ENCODE data around the gene KIR2DL3. TPM values are rescaled to one million over a fixed set of nuclear protein-coding genes. Genes with fewer than 3 reads are reported as not detected.
"Not testable (repeated sequence)": the region's sequence is repeated elsewhere in the genome, so short reads cannot be mapped to it uniquely, and the experiment has no call there.

KIR2DL3 gene
- total RNA-seq = 0.12 TPM in 1 of 2 replicates, not detected in the other

DNA sequence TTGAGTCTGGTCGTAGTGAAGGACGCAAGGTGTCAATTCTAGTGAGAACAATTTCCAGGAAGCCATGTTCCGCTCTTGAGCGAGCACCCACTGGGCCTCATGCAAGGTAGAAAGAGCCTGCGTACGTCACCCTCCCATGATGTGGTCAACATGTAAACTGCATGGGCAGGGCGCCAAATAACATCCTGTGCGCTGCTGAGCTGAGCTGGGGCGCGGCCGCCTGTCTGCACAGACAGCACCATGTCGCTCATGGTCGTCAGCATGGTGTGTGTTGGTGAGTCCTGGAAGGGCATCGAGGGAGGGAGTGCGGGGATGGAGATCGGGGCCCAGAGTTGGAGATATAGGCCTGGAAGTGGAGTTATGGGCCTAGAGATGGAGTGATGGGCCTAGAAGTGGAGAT, at the start of gene KIR2DL3:
Gene KIR2DL3 (plus strand): TSS at position 208 of the 400 bp plus-strand sequence. CDS start 33 bp downstream, at position 241.
- H3K27me3 Mint-ChIP-seq; DNase-seq; H3K4me3 Mint-ChIP-seq; intact Hi-C loops (cut with micrococcal nuclease); H3K36me3 Mint-ChIP-seq (ENCODE audit: low read depth); H3K9me3 Mint-ChIP-seq; H3K4me1 Mint-ChIP-seq; H3K27ac Mint-ChIP-seq: not testable (repeated sequence)

DNA sequence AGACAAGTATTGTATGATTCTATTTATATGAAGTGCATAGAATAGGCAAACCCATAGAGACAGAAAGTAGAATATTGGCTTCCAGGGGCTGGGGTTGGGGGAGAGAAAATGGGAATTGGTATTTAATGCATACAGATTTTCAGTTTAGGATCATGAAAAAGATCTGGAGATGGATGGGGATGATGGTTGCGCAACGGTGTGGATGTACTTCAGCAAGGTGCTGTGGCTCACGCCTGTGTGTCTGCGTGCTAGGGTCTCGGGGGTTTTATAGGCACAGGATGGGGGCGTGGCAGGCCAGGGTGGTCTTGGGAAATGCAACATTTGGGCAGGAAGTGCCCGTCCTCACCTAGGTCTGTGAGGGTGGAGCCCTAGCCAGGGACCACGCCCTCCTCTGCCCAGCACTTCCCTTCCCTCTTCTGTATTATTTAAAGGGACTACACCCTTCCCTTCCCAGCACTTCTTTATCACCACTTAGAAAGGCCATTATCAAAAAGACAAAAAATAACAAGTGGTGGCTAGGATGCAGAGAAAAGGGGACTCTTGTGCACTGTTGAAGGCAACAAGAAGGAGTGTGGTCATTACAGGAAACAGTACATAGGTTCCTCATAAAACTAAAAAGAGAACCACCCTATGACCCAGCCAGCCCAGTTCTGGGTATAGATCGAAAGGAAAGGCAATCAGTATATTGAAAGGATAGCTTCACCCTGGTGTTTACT, 46.6 kb upstream of the KIR2DL3 start:
- no peaks in the 10 kb centered on the region for H3K4me1 Mint-ChIP-seq
- H3K27me3 Mint-ChIP-seq = peaks cover 2% of the 10 kb centered on the region
- no peaks in the 10 kb centered on the region for H3K36me3 Mint-ChIP-seq (ENCODE audit: low read depth)
- DNase-seq = no peak
- intact Hi-C loops (cut with micrococcal nuclease) = no loop called here
- H3K27ac Mint-ChIP-seq = no peak overlapping the region
- no peaks in the 10 kb centered on the region for H3K9me3 Mint-ChIP-seq
- H3K4me3 Mint-ChIP-seq = no peak overlapping the region

DNA sequence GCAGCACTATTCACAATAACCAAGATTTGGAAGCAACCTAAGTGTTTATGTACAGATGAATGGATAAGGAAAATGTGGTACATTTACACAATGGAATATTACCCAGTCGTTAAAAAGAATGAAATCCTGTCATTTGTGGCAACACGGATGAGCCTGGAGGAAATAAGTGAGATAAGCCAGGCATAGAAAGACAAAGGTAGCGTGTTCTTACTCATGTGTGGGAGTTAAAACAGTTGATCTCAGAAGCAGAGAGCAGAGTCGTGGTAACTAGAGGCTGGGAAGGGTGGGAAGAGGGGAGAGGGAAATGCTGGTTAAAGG, 46.1 kb upstream of the KIR2DL3 start:
- no peaks in the 10 kb centered on the region for H3K9me3 Mint-ChIP-seq
- H3K36me3 Mint-ChIP-seq (ENCODE audit: low read depth) = no peaks in the 10 kb centered on the region
- H3K4me3 Mint-ChIP-seq = no peak overlapping the region
- intact Hi-C loops (cut with micrococcal nuclease) = no loop called here
- no peak overlapping the region for H3K27ac Mint-ChIP-seq
- peaks cover 2% of the 10 kb centered on the region for H3K27me3 Mint-ChIP-seq
- H3K4me1 Mint-ChIP-seq = no peaks in the 10 kb centered on the region
- DNase-seq = no peak

DNA sequence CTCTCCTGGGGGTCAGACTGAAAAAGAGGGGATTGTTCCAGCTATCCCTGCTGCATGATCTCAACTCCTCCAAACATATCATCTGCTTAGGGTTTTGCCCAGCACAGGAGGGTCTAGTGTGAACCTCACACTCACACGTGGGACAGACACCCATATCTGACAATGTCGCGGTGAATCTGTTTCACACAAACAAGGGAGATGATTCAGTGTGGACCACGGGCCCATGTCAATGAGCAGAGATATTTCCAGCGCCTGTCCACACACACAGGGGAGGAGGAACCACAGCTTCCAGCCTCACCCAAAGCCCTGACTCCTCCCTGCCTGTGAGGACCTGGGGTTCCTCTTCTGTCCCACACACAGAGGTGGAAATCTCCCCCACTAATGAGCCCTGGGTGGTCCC, 43.7 kb upstream of the KIR2DL3 start:
- H3K4me3 Mint-ChIP-seq = no peak overlapping the region
- H3K36me3 Mint-ChIP-seq (ENCODE audit: low read depth) = no peaks in the 10 kb centered on the region
- no peak overlapping the region for H3K27ac Mint-ChIP-seq
- no peaks in the 10 kb centered on the region for H3K9me3 Mint-ChIP-seq
- intact Hi-C loops (cut with micrococcal nuclease) = no loop called here
- peaks cover 2% of the 10 kb centered on the region for H3K27me3 Mint-ChIP-seq
- H3K4me1 Mint-ChIP-seq = no peaks in the 10 kb centered on the region
- DNase-seq = no peak

DNA sequence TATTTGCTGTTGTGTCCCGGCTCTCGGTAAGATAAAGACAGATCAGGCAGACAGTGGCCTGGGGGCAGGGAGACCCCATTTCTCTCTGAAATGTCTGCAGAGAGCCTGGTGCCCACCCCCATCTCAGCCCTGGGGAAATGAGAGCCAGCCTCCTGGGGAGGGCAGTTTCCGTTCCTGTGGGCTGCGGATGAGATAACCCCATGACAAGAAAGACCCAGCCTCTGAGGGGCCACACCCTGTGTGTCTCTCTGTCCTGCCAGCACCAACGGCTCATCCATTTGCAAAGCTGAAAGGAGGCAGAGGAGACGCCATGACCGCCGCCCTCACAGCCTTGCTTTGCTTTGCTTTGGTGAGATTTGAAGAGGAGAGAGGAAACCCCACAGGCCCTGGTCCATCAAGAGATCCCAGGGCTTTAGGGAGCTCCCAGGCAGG, 42.2 kb upstream of the KIR2DL3 start:
- H3K27me3 Mint-ChIP-seq = peaks cover 2% of the 10 kb centered on the region
- intact Hi-C loops (cut with micrococcal nuclease) = no loop called here
- H3K36me3 Mint-ChIP-seq (ENCODE audit: low read depth) = no peaks in the 10 kb centered on the region
- H3K4me1 Mint-ChIP-seq = no peaks in the 10 kb centered on the region
- no peak overlapping the region for H3K4me3 Mint-ChIP-seq
- H3K27ac Mint-ChIP-seq = no peak overlapping the region
- no peak for DNase-seq
- H3K9me3 Mint-ChIP-seq = no peaks in the 10 kb centered on the region

DNA sequence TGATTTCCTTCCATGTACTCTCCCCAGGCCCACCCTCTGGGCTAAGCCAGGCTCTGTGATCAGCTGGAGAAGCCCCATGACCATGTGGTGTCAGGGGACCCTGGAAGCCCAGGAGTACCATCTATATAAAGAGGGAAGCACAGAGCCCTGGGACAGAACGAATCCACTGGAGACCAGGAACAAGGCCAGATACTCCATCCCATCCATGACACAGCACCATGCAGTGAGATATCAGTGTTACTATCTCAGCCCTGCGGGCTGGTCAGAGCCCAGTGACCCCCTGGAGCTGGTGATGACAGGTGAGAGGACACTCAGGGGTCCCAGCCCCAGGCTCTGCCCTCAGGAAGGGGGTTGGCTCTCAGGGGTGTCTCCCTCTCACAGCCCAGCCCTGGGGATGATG, 41.5 kb upstream of the KIR2DL3 start:
- H3K36me3 Mint-ChIP-seq (ENCODE audit: low read depth) = no peaks in the 10 kb centered on the region
- no peaks in the 10 kb centered on the region for H3K4me1 Mint-ChIP-seq
- DNase-seq = no peak
- intact Hi-C loops (cut with micrococcal nuclease) = no loop called here
- H3K27me3 Mint-ChIP-seq = peaks cover under 1% of the 10 kb centered on the region
- H3K4me3 Mint-ChIP-seq = no peak overlapping the region
- H3K27ac Mint-ChIP-seq = no peak overlapping the region
- H3K9me3 Mint-ChIP-seq = no peaks in the 10 kb centered on the region

DNA sequence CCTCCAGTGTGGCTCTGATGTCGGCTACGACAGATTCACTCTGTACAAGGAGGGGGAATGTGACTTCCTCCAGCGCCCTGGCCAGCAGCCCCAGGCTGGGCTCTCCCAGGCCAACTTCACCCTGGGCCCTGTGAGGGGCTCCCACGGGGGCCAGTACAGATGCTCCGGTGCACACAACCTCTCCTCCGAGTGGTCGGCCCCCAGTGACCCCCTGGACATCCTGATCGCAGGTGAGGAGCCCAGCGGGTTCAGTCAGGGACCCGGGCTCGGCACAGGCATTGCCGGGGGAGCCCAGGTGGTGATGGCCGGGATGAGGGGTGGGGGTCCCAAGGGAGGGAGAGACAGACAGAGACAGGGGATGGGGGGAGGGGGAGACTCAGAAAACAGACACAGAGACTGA, 40.6 kb upstream of the KIR2DL3 start:
- intact Hi-C loops (cut with micrococcal nuclease); H3K36me3 Mint-ChIP-seq (ENCODE audit: low read depth); H3K27me3 Mint-ChIP-seq; H3K4me1 Mint-ChIP-seq; H3K9me3 Mint-ChIP-seq; H3K4me3 Mint-ChIP-seq; DNase-seq; H3K27ac Mint-ChIP-seq: not testable (repeated sequence)

DNA sequence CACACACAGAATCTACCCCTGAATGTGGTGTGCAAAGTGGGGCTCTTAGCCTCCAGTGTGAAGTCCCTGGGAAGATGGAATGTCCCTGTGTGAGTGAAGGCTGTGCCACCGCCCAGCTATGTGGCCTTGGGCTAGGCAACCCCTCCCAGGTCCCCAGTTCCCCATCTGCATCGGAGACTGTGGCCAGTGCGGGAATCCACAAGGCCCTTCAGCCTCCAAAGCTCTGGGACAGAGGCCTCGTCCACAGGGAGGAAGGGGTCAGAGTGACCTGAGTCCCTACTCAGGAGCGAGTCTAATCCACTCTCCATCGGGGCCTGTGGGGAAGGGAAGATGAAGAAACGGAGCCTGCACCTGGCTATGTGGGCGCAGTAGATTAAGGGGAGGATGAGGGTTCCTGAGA, 33.4 kb upstream of the KIR2DL3 start:
- intact Hi-C loops (cut with micrococcal nuclease) = no loop called here
- no peak for DNase-seq
- Mint-ChIP-seq H3K4me3 (no peak overlapping the region), H3K27ac (no peak overlapping the region), H3K27me3 (peaks cover 2% of the 10 kb centered on the region), H3K9me3 (no peaks in the 10 kb centered on the region), H3K36me3 (ENCODE audit: low read depth) (no peaks in the 10 kb centered on the region), H3K4me1 (peaks cover 13% of the 10 kb centered on the region)

DNA sequence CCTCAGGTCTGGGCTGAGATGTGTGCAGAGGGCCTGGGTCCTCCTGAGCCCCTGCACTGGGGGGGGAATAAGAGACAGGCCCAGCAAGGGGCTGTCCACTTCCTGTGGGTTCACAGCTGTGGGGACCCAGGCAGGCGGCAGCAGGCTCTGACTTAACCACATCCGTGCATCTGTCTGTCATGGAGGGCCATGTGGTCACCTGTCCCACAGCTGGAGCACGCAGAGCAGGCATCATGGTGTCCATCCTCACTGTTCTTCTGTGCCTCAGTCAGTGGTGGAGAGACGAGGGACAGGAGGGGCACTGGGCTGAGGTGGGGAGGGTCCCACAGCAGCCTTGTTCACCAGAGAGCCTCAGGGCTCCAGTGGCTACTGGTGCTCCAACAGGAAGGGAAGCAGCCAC, 30.4 kb upstream of the KIR2DL3 start:
- no peaks in the 10 kb centered on the region for H3K9me3 Mint-ChIP-seq
- peaks cover 16% of the 10 kb centered on the region for H3K4me1 Mint-ChIP-seq
- H3K27me3 Mint-ChIP-seq = no peaks in the 10 kb centered on the region
- H3K36me3 Mint-ChIP-seq (ENCODE audit: low read depth) = no peaks in the 10 kb centered on the region
- no peak overlapping the region for H3K4me3 Mint-ChIP-seq
- peak; percentile 71 for DNase-seq
- no peak overlapping the region for H3K27ac Mint-ChIP-seq
- intact Hi-C loops (cut with micrococcal nuclease) = no loop called here

DNA sequence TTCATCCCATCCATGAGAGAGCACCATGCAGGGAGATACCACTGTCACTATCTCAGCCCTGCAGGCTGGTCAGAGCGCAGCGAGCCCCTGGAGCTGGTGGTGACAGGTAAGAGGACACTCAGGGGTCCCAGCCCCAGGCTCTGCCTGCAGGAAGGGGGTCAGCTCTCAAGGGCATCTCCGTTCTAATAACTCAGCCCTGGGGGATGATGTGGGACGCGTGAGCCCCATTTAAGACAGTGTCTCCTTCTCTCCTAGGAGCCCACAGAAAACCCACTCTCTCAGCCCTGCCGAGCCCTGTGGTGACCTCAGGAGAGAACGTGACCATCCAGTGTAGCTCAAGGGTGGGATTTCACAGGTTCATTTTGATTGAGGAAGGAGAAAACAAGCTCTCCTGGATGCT, 29.5 kb upstream of the KIR2DL3 start:
- Mint-ChIP-seq H3K4me1 (peaks cover 16% of the 10 kb centered on the region), H3K27me3 (no peaks in the 10 kb centered on the region), H3K9me3 (no peaks in the 10 kb centered on the region), H3K36me3 (ENCODE audit: low read depth) (no peaks in the 10 kb centered on the region), H3K4me3 (no peak overlapping the region), H3K27ac (peak overlapping the region; percentile 45)
- intact Hi-C loops (cut with micrococcal nuclease) = no loop called here
- DNase-seq = no peak

DNA sequence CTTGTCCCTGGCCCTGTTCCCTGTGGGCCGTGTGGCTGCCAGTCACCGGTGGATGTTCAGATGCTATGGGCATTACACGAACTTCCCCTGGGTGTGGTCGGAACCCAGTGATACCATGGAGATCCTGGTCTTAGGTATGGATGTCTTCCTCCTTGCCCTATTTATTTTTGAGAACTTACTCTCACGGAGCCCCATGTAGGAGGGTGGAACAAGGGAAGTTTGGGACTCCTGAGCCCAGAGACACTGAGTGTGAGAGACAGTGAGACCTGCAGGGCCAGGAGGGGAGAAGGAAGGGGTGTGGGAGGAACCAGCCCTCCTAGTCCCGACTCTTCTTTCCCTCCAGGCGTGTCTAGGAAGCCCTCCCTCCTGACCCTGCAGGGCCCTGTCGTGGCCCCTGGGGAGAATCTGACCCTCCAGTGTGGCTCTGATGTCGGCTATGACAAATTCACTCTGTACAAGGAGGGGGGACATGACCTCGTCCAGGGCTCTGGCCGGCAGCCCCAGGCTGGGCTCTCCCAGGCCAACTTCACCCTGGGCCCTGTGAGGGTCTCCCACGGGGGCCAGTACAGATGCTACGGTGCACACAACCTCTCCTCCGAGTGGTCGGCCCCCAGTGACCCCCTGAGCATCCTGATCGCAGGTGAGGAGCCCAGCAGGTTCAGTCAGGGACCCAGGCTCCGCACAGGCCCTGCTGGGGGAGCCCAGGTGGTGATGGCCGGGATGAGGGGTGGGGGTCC, 28.9 kb upstream of the KIR2DL3 start:
- no peaks in the 10 kb centered on the region for H3K36me3 Mint-ChIP-seq (ENCODE audit: low read depth)
- H3K4me1 Mint-ChIP-seq = peaks cover 16% of the 10 kb centered on the region
- DNase-seq = no peak
- intact Hi-C loops (cut with micrococcal nuclease) = no loop called here
- no peaks in the 10 kb centered on the region for H3K27me3 Mint-ChIP-seq
- peak overlapping the region; percentile 45 for H3K27ac Mint-ChIP-seq
- no peak overlapping the region for H3K4me3 Mint-ChIP-seq
- H3K9me3 Mint-ChIP-seq = no peaks in the 10 kb centered on the region

DNA sequence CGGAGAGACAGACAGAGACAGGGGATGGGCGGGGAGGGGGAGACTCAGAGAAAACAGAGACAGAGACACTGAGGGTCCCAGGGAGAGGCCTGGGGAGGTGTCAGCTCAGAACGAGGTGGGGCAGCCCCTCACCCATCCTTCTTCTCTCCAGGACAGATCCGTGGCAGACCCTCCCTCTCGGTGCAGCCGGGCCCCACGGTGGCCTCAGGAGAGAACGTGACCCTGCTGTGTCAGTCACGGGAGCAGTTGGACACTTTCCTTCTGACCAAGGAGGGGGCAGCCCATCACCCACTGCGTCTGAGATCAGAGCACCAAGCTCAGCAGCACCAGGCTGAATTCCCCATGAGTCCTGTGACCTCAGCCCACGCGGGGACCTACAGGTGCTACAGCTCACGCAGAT, 28.4 kb upstream of the KIR2DL3 start:
- H3K27ac Mint-ChIP-seq; DNase-seq; H3K27me3 Mint-ChIP-seq; H3K36me3 Mint-ChIP-seq (ENCODE audit: low read depth); intact Hi-C loops (cut with micrococcal nuclease); H3K9me3 Mint-ChIP-seq; H3K4me3 Mint-ChIP-seq: not testable (repeated sequence)
- H3K4me1 Mint-ChIP-seq = peaks cover 16% of the 10 kb centered on the region

DNA sequence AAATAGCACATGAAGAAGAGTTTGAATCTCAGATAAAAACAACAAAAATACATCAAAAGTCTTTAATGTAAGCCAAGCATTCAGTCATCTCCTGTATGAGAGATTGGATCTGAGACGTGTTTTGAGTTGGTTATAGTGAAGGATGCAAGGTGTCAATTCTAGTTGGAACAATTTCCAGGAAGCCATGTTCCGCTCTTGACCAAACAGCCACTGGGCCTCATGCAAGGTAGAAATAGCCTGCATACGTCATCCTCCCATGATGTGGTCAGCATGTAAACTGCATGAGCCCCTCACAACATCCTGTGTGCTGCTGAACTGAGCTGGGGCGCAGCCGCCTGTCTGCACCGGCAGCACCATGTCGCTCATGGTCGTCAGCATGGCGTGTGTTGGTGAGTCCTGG, 14.2 kb upstream of the KIR2DL3 start, which contains the start of gene KIR3DL3:
Gene KIR3DL3 (plus strand): TSS at position 301 of the 400 bp plus-strand sequence. CDS start 55 bp downstream, at position 356.
- no peaks in the 10 kb centered on the region for H3K4me1 Mint-ChIP-seq
- no peak for DNase-seq
- no peaks in the 10 kb centered on the region for H3K27me3 Mint-ChIP-seq
- H3K27ac Mint-ChIP-seq = no peak within 1 kb of the TSS
- H3K9me3 Mint-ChIP-seq = peaks cover 3% of the 10 kb centered on the region
- H3K36me3 Mint-ChIP-seq (ENCODE audit: low read depth) = no peaks in the 10 kb centered on the region
- no peak within 1 kb of the TSS for H3K4me3 Mint-ChIP-seq
- intact Hi-C loops (cut with micrococcal nuclease) = no loop called here

DNA sequence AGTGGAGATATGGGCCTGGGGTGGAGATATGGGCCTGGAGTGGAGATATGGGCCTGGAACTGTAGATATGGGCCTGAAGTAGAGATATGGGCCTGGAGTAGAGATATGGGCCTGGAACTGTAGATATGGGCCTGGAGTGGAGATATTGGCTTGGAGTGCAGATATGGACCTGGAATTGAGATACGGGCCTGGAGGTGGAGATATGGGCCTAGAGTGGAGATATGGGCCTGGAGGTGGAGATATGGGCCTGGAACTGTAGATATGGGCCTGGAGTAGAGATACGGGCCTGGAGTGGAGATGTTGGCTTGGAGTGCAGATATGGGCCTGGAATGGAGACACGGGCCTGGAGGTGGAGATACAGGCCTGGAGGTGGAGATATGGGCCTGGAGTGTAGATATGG, 13.7 kb upstream of the KIR2DL3 start:
- Mint-ChIP-seq H3K4me1 (no peaks in the 10 kb centered on the region), H3K36me3 (ENCODE audit: low read depth) (no peaks in the 10 kb centered on the region), H3K9me3 (peaks cover 3% of the 10 kb centered on the region), H3K4me3 (no peak overlapping the region), H3K27me3 (no peaks in the 10 kb centered on the region), H3K27ac (no peak overlapping the region)
- intact Hi-C loops (cut with micrococcal nuclease) = no loop called here
- DNase-seq = no peak

All from activated CD4-positive, alpha-beta T cell treated with anti-CD3 and anti-CD28 coated beads, Interleukin-2, amount 10 ng/mL, durations not matched to agents 24 days and 14 days (primary cell).